Gastroesophageal sphincter (tissue), 3 donors: ENCODE results near the gene C16orf46.

ENCODE experiments used
- POLR2A ChIP-seq, 2 donors: fragments of 450-650 bp; IDR thresholded peaks; one replicate each; pipeline ENCODE4 v1.6.1; 2017; ENCODE audit warnings: antibody characterized with exemption in 2 of 2, mild to moderate bottlenecking in 2 of 2, moderate library complexity in 1 of 2
- TF ChIP-seq, protein P1 (sequence below), 4 experiments: fragments of 200-600 bp in 2 of 4; fragments of 450-650 bp in 2 of 4; sonication (generic) in 1 of 4; IDR thresholded peaks; one replicate each; pipeline ENCODE4 v1.5.1; 2017 to 2019; ENCODE audit warnings: antibody characterized with exemption in 4 of 4, mild to moderate bottlenecking in 2 of 4, moderate library complexity in 2 of 4

DNA sequence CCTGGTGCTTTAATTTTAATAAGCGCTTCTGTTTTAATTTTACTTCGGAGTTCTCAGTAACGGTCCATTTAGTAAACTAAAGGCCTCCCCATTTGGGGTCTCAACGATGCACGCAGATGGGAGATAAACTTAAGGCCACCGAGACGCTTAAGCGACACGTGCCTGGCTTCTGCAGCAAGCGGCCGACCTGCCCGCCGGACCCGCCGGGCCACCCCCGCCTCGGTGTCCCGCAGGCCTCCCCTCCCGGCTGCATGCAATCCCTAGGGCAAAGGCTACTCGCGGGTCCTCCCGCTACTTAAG lies 18.6 kb upstream of the C16orf46 start:
- TF ChIP-seq, protein P1, sequence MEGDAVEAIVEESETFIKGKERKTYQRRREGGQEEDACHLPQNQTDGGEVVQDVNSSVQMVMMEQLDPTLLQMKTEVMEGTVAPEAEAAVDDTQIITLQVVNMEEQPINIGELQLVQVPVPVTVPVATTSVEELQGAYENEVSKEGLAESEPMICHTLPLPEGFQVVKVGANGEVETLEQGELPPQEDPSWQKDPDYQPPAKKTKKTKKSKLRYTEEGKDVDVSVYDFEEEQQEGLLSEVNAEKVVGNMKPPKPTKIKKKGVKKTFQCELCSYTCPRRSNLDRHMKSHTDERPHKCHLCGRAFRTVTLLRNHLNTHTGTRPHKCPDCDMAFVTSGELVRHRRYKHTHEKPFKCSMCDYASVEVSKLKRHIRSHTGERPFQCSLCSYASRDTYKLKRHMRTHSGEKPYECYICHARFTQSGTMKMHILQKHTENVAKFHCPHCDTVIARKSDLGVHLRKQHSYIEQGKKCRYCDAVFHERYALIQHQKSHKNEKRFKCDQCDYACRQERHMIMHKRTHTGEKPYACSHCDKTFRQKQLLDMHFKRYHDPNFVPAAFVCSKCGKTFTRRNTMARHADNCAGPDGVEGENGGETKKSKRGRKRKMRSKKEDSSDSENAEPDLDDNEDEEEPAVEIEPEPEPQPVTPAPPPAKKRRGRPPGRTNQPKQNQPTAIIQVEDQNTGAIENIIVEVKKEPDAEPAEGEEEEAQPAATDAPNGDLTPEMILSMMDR (IDR thresholded peaks at IDR 0.05): no peak
- no peak for TF ChIP-seq POLR2A (IDR thresholded peaks at IDR 0.05)
